Mucosa of gallbladder (tissue), 1 donor: ENCODE data around the gene ABCB10. TPM values are rescaled to one million over a fixed set of nuclear protein-coding genes. Genes with fewer than 3 reads are reported as not detected.
"Not testable (repeated sequence)": the region's sequence is repeated elsewhere in the genome, so short reads cannot be mapped to it uniquely, and the experiment has no call there.

Source experiments
- DNase-seq: peaks from one replicate; pipeline ENCODE4 v3.0.0-alpha.2; 2020; ENCODE audit warnings: low spot score
- total RNA-seq: library from RNA; stranded (reverse); gene quantifications from one replicate; pipeline ENCODE4 v1.2.1, GENCODE V29; 2021
- donor health status: DM: no; HTN: no; CAD: no.

The ABCB10 gene
- total RNA-seq, result 14.9 TPM

DNA sequence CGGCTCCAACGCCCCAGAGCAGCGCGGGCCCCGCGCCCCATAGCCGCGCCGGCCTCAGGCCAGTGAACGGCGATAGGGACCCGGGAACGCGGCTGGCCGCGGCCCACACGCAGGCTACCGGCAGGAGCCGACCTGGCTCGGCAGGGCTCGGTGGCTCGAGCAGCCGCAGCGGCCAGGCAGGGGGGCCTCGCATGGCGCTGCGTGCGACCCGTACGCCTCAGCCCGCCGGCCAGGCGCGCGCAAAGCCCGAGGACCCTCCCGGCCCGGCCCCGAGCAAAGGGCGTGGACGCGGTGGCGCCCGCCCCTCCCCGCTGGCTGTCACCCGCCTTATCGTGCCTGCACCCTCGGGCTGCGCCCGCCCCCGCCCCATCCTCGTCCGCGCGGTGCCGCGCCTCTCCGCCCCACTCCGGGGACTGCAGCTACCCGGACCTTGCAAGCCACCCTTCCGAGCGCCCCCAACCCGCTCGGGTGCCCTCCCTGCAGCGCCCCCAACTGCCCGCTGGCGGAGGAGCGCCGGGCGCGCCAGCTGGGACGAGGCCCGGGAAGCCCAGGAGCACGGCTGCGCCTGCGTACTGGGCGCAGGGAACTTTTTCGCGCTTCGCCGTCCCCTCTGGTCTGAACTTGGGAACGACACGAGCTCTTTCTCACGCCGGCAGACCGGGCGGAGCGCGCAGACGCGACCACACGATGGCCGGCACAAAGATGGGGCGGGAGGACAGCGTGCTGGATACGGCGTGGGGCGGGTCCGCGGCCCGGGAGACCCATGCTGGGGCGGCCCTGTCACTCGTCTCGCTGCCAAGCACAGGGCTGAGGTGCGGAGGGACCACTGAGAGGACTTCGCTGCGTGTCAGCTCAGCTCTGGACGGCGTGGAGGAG lies at the start of gene ABCB10:
ABCB10 (minus strand) TSS at position 248 of the 876 bp plus-strand sequence; CDS start at position 193, 55 bp downstream.
- DNase-seq, result peak; percentile 97

DNA sequence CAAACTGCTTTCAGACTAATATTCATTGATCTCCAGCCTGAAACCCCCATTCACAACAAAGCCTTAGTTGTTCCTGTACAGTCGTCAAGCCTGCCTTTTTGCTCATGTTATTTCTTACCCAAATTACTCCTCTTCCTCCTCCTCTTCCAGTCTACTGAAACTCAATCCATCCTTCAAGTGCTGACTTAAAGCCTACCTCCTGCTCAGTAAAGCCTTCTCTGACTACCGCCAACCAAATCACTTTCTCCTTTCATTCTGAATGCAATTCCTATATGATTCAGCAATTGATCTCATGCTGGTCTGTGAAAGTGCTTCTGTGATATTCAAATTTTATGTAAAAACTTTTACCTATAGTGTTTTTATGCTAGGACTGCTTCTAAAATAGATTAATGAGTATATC lies 48.9 kb upstream of the ABCB10 start:
- DNase-seq, result no peak

DNA sequence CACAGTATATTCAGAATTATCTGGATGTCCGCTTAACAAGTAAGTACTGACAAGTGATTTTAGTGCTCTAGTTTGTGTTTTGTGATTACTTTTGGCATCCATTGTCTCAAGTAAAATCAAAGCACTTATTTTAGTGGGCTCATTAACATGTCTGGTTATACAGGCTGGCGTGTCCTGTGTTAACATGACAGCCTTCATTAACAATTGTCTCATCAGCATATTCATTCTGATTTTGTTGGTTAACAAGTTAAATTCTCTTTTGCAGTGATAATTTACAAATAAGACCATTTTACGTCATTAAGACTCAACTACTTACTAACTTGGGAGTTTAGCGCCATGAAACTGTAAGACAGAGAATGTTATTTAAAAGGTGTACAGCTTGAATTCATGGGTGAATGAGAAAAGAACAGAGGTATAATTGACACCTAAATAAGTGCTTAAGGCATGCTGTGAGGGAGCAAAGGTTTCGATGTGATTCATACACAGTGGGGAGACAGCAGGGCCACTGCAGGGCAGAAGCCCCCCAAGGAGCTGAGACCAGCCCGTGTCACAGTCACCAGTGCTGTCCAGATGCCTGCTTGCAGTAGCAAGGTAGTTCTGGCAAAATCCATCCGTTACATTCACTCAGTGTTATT lies 45.0 kb upstream of the ABCB10 start:
- no peak for DNase-seq

DNA sequence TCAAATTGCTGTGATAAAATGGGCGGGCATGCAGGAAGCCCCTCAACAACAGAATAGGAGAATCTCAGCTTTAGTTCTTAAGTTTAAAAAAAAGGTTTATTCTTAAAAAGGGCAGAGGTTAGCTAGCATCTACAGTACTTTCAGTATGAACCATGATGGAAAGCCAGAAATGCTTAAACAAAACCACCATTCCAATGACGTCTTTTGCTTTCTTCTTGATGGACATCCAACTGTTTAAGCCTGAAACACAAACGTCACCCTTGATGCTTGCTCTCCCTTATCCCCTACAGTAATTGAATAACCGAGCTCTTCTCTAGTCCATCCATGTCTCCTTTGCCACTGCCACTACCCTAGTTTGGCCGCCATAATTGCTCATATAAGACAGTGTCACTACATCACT lies 41.7 kb upstream of the ABCB10 start:
- no peak for DNase-seq

DNA sequence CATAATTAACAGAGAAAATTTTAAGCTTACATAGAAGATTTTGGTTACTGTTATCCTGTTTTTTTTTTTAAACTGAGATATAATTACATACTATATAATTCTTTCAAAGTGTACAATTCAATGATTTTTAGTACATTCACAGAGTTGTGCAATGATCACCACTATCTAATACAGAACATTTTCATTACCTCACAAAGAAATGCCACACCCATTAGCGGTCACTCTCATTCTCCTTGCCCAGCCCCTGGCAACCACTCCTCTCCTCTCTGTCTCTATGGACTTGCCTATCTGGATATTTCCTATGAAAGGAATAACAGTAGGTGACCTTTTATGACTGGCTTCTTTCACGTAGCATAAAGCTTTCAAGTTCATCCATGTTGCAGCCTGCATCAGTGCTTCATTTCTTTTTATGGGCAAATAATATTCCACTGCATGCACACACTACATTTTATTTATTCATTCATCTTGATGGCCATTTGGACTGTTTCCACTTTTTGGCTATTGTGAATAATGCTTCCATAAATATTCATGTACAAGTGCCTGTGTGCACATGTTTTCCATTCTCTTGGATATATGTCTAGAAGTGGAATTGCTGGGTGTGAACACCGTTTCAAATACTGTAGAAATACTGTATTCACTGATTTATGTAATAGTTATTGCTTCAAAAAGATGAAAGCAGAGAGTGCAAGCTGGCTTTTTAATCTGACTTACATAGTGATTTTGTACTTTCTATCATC lies 40.9 kb upstream of the ABCB10 start:
- DNase-seq, result no peak

DNA sequence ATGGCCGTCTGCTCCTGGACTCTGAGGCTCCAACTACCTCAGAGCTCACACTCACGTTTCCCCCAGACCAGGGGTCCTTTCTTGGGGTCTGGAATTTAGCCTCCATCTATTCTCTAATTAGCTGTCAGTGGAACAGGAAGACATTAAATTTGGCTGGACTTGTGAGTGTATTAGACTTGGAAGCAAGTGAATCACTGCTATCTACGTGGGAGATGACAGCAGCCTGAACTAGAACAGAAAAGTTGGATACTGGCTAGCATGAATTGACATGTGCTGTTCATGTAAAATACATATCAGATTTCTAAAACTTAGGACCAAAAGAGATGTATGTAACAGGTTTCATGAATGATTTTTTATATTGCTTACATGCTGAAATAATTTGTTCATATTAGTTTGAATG lies 39.4 kb upstream of the ABCB10 start:
- no peak for DNase-seq

DNA sequence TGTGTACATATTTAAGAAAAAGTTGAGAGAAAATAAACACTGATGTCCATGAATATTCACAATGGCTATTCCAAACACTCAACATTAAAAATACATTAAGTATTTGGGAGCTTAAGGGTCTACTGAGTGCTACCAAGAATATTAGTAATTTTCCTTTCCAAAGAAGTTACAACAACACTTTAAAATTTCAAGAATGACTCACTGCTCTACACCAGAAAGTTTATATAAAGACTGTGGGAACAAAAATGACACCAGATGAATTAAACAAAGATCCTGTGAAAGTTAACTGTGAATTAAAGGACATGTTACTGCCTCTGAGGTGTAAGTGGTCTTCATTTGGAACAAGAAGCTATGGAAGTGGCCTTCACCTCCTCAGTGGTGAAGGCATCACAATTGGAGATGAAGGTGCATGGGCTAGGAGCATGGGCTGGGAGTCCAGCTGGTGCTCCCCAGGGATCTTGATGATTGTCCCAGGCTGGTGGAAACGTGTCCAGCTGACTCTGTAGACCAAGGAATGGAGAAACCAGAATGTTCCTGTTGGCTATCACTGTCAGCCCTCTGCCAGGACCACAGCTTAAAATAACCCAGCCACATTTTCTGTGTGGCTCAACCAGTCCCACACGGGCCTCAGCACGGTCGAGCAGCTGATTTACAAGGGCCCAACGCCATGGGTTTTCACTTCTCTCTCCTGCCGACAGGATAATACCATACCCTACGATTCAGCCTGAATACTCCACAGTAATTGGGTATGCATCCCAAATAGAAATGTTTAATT lies 38.6 kb upstream of the ABCB10 start:
- DNase-seq, result peak; percentile 53

DNA sequence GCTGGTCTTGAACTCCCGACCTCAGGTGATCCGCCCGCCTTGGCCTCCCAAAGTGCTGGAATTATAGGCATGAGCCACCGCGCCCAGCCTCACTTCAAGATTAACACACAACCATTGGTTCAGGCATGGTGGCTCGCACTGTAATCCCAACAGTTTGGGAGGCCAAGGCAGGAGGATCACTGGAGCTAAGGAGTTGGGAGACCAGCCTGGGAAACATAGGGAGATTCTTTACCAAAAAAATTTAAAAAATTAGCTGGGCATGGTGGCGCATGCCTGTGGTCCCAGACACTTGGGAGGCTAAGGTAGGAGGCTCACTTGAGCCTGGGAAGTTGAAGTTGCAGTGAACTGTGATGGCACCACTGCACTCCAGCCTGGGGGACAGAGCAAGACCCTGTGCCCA lies 37.4 kb upstream of the ABCB10 start:
- not testable (repeated sequence) for DNase-seq

DNA sequence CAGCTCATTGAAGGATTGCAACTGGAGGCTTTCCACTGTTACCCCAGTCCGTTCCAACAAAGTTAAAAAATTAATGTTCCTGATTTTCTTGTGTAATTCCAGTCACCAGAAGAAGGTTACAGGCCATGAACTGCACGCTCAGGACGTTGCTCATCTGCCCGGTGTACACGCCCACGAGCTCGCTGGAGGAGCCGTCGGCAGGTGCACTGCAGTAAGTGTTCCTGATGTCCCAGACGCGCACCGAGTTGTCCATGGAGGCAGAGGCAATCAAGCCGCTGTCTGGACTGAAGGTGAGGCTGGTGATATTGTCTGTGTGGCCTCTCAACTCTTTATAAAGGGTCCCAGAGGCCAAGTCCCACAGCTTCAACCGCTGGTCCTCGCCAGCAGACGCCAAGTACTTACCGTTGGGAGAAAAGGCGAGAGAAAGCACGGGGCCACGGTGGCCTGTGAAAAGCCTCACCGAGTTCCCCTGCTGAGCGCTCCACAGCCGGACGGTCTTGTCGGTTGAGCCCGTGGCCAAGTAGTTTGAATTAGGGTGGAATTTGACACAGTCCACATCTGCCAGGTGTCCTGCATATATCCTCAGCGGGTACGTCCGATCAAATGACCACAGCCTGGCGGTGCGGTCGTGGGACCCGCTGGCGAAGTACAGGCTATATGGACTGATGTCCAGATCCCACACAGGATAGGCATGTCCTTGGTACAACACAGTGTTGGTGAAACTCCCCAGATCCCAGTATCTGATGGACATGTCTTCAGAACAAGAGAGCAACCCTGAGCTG lies 35.9 kb upstream of the ABCB10 start:
- DNase-seq, result no peak

DNA sequence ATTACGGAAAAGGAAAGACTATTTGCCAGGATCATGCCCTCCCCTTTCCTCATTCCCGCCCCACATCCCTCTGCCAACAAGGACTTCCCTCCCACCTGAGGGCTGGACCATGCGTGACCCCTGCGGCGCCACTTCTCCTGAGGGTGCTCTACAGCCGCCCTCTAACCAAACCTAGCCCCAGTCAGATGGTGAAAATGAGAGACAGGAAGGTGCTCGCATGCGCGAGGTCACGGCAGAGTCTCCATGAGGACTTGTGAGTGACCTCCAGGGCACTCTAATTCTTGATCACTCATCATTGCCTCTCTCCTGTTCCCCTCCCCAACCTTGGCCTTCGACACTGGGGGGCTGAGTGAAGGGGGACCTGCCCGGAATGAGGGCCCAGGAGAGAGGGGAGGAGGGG lies 35.3 kb upstream of the ABCB10 start:
- DNase-seq, result no peak

DNA sequence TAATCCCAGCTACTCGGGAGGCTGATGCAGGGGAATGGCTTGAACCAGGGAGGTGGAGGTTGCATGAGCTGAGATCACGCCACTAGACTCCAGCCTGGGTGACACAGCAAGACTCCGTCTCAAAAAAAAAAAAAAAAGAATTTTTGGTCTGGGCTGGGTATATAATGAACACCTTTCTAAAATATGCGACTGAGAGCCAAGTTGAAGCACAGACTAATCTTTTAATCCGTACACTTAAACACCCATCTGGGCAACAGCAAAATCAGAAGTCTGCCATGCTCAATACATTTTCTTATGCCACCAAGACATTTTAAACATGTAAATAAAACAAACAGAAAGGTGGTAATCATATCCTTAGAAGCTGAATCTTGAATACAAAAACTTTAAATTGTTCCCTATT lies 31.6 kb upstream of the ABCB10 start:
- no peak for DNase-seq

DNA sequence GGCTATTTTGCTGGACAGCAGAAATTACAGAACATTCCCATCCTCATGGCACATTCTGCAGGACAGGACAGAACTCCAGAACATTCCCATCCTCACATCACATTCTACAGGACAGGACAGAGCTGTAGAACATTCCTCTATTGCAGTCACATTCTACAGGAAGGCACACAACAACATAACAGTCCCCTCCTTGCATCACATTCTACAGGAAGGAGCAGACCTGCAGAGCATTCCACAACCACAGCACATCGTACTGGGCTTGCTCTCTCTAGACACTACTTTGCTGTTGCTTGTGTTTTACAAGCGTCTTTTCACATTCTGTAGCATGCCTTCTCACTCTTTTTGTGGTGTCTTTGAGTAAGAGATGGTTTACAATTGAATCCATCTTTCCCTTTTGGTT lies 26.8 kb upstream of the ABCB10 start:
- no peak for DNase-seq

DNA sequence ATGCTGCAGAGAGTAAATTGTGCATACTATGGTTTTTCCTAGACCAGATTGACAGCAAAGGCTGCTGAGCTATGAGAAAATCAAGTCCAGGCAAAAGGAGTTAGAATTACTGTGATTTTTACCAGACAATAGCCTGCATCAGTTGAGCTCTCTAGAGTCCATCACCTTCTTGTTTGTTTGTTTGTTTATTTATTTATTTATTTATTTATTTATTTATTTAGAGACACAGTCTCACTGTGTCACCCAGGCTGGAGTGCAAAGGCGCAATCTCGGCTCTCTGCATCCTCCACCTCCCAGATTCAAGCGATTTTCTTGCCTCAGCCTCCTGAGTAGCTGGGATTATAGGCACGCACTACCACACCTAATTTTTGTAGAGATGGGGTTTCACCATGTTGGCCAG lies 24.2 kb upstream of the ABCB10 start:
- DNase-seq, result no peak

DNA sequence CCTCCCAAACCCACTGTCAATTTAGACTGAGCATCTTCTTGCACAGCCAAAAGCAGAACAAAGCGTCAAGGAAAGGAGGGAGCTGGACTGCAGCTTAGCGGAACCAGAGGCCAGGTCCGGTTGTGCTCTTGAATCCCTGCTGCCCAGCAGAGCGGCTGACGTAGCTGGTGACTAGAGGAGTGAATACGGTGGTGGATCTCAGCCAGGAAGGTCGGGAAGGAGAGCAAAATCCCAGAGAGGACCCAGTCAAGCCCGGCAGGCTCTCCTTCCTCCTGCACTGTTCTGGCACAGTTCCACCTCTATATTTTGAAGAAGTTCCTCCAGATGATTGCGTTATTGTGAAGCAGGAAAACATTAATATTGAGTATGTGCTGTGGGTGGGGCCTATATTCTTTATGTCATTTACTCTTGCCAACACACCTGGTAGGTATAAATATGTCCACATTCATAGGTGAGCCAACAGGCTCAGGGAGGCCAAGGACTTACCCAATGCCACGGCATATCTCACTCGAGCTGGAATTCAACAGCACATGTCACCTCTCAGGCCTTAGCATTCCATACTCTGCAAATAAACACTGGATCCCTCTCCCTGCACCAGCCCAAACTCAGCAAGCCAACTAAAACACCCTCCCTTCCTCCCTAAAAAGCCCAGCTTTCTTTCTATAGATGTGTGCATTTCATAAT lies 23.6 kb upstream of the ABCB10 start:
- peak; percentile 53 for DNase-seq

DNA sequence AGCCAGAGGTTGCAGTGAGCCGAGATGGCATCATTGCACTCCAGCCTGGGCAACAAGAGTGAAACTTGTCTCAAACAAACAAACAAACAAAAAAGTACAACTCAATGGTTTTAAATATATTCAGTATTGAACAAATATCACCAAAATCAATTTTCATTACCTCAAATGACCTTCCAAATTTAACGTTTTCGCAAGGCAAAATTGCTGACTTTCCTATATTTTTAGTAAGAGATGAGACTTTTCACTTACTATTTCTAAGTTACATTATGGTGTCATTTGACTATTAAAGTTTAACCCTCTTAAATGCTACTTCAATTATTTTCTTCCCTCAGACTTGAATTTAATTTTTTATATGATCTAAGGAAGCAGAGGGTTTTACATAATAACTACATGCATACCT lies 23.0 kb upstream of the ABCB10 start:
- no peak for DNase-seq

DNA sequence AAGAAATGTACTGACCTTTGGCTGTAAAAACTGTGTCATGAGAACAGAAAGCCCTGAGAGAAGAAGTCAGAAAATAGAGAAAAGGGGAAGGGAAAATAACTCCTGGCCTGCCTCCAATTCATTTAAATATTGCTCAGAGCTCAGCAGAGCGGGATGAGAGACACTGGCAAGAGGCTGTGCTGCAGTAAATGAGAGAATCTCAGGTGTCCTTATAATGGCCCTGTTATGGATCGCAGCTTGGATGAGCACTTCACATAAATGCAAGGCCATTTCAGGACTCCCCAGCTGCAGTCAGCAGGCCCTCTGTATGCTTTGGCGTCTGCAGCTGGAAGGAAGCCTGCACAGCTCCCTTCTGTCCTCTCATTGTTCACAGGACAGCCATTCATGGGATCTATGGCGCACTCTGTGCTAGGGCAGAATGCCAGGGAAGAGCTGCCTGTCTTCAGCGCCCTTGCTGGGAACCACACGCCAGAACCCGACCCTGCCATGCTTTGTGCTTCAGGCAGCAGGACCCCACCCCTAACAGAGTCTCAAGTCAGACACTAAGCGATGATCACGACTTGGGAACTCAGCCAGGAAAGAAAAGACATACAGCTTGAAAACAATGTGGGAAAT lies 20.7 kb upstream of the ABCB10 start:
- peak; percentile 48 for DNase-seq

DNA sequence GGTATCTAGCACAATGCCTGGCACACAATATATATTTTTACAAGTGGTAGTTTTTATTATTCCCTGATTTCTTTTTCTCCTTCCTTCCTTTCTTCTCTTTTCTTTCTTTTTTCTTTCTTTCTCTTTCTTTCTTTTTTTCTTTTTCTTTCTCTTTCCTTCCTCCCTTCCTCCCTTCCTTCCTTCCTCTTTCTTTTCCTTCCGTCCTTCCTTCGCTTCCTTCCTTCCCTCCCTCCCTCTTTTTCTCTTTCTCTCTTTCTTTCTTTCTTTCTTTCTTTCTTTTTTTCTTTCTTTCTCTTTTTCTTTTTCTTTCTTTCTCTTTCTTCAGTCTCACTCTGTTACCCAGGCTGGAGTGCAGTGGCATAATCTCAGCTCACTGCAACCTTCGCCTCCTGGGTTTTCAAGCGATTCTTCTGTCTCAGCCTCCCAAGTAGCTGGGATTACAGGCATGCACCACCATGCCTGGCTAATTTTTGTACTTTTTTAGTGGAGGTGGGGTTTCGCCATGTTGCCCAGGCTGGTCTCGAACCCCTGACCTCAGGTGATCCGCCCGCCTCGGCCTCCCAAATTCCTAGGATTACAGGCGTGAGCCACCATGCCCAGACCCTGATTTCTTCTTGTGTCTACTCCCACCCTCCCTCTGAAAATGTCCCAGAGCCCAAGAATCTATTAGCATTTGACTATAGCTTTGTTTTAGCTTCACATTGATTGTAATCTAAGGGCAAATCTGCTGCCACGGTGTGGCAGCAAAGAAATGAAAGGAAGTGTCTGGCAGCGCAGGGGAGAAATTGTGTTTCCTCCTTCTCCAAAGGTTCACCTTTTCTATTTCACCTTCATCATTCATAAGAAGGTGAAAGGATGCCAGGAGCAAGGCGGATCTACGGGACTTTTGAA lies 19.9 kb upstream of the ABCB10 start:
- no peak for DNase-seq

DNA sequence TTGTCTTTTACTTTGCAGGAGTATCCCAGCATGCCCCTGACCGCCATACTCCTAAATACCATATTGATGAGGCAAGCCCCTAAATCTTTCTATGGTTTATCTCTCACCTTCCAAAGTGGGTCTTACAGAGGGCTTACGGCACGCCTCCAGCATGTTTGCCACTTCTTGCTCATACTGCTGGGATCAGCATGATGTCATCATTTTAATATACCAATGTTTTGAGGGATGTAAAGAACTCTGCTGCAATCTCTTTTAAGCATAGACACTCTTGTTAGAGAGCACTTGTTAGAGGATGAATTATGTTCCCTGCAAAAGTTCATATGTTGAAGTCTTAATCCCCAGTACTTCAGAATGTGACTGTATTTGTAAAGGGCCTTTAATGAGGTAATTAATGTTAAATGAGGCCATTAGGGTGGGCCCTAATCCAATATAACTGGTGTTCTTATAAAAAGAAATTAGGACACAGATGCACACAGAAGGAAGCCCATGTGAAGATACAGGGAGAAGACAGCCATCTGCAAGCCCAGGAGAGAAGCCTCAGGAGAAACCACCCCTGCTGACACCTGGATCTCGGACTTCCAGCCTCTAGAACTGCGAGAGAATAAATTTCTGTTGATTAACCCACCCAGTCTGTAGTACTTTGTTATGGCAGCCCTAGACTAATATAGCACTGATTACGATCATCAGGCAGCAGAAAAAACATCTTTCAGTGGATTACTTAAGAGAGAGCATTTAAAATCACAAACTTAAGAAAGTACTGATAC lies 16.4 kb upstream of the ABCB10 start:
- DNase-seq, result no peak
